HEK293 (cell line): ENCODE results near the gene NSFL1C.

Experiments used
- BCL11A ChIP-seq: fragments of 450-650 bp; formaldehyde crosslinking; IDR thresholded peaks from 2 replicates; pipeline ENCODE4 v1.5.1; 2016; ENCODE audit warnings: low read depth, missing biosample characterization, missing genetic modification characterization
- EGR2 ChIP-seq: fragments of 450-650 bp; formaldehyde crosslinking; IDR thresholded peaks from 2 replicates; pipeline ENCODE4 v1.5.1; 2016; ENCODE audit warnings: low read depth, missing biosample characterization, missing genetic modification characterization
- HOXA7 ChIP-seq: sonication (generic); formaldehyde crosslinking; IDR thresholded peaks from 2 replicates; pipeline ENCODE4 v1.8.1; 2022; ENCODE audit warnings: missing genetic modification reagents, borderline replicate concordance
- KLF16 ChIP-seq: fragments of 450-650 bp; formaldehyde crosslinking; IDR thresholded peaks from 2 replicates; pipeline ENCODE4 v1.5.1; 2017; ENCODE audit warnings: missing biosample characterization, missing genetic modification characterization
- REPIN1 ChIP-seq: fragments of 450-650 bp; formaldehyde crosslinking; IDR thresholded peaks from 2 replicates; pipeline ENCODE4 v1.5.1; 2017; ENCODE audit warnings: missing biosample characterization, missing genetic modification characterization, low read depth
- ZNF16 ChIP-seq: fragments of 450-650 bp; formaldehyde crosslinking; IDR thresholded peaks from 2 replicates; pipeline ENCODE4 v1.5.1; 2016; ENCODE audit warnings: low read depth, missing biosample characterization, missing genetic modification characterization
- ZNF350 ChIP-seq: fragments of 450-650 bp; formaldehyde crosslinking; IDR thresholded peaks from 2 replicates; pipeline ENCODE4 v1.5.0; 2017; ENCODE audit warnings: missing biosample characterization, mild to moderate bottlenecking, missing genetic modification characterization
- ZNF830 ChIP-seq: fragments of 450-650 bp; IDR thresholded peaks from 2 replicates; pipeline ENCODE4 v1.5.0; 2018; ENCODE audit warnings: missing biosample characterization, missing genetic modification characterization, low read depth, mild to moderate bottlenecking, moderate library complexity
- TF ChIP-seq, protein P1 (sequence below): fragments of 450-650 bp; formaldehyde crosslinking; IDR thresholded peaks from 2 replicates; pipeline ENCODE4 v1.5.1; 2017; ENCODE audit warnings: missing biosample characterization, missing genetic modification characterization

DNA sequence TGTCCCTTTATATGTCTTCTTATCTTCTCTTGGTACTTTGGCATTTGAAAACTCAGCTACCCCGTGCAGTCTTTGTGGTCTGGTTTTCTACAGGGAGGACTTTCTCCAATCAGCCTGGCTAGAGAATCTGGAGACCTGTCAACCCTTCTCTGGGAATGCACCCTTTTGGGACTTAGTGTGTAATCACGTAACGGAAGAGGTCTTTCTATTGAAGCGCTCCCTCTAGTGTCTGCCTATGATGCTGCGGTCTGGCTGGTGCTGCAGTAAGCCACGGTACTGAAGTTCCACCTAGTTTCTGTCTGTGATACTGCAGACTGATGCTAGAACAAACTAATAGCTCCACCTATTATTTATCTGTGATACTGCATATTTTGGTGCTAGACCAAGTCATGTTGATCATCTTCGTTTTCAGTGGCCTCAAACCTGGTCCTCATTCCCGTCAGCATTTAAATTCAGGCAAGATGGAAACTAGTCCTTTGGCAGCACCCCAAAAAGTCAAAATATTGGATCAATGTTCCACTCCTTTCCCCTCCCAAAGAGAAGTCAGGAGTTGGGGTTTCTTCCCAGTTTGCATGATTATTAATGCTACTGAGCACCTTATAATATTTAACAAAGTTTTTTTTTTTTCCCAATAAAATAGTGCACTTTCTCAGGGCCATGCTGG lies 37.0 kb upstream of the NSFL1C start:
- TF ChIP-seq, protein P1, sequence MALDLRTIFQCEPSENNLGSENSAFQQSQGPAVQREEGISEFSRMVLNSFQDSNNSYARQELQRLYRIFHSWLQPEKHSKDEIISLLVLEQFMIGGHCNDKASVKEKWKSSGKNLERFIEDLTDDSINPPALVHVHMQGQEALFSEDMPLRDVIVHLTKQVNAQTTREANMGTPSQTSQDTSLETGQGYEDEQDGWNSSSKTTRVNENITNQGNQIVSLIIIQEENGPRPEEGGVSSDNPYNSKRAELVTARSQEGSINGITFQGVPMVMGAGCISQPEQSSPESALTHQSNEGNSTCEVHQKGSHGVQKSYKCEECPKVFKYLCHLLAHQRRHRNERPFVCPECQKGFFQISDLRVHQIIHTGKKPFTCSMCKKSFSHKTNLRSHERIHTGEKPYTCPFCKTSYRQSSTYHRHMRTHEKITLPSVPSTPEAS (tag by site-specific recombination): no peak
- TF ChIP-seq BCL11A: no peak
- TF ChIP-seq ZNF830: no peak
- no peak for TF ChIP-seq REPIN1 (tag by site-specific recombination)
- TF ChIP-seq ZNF350 (tag by site-specific recombination): no peak
- no peak for TF ChIP-seq ZNF16 (tag by site-specific recombination)
- TF ChIP-seq HOXA7: no peak
- no peak for TF ChIP-seq KLF16 (tag by site-specific recombination)
- no peak for TF ChIP-seq EGR2
